Keratinocyte (primary cell): ENCODE results near the gene CREBRF. TPM values are rescaled to one million over a fixed set of nuclear protein-coding genes. Genes with fewer than 3 reads are reported as not detected.
"Not testable (repeated sequence)": the region's sequence is repeated elsewhere in the genome, so short reads cannot be mapped to it uniquely, and the experiment has no call there.

Source experiments
- DNase-seq: peaks from one replicate; pipeline ENCODE4 v3.0.0-alpha.2; 2011; ENCODE audit warnings: low read depth, missing footprints, low spot score
- FAIRE-seq: peaks from 2 replicates; lab custom pipeline; 2011; peaks lifted over from hg19 to GRCh38; lab: Jason Lieb, UNC
- H2AFZ ChIP-seq: 2 replicates; pipeline ENCODE4 v1.6.0; 2012; ENCODE audit warnings: low read length, control low read depth, inconsistent platforms; ENCODE audit not compliant: control insufficient read depth
- H3K27ac ChIP-seq: 2 replicates; pipeline ENCODE4 v1.5.1; 2011; ENCODE audit warnings: low read length; ENCODE audit not compliant: control insufficient read depth, insufficient read depth
- H3K27me3 ChIP-seq: 3 replicates; pipeline ENCODE4 v1.6.0; 2011; ENCODE audit warnings: low read length; ENCODE audit not compliant: control insufficient read depth, insufficient read depth; ENCODE audit errors: extremely low read depth
- H3K36me3 ChIP-seq, 2 experiments: 2 replicates in 1 of 2; 3 replicates in 1 of 2; pipeline ENCODE4 v1.5.1; 2011; ENCODE audit warnings: low read length in 2 of 2, mild to moderate bottlenecking in 1 of 2; ENCODE audit not compliant: control insufficient read depth in 2 of 2, insufficient read depth in 2 of 2; ENCODE audit errors: extremely low read depth in 1 of 2
- H3K4me1 ChIP-seq: 3 replicates; pipeline ENCODE4 v1.5.1; 2011; ENCODE audit warnings: low read length; ENCODE audit not compliant: control insufficient read depth, insufficient read depth; ENCODE audit errors: extremely low read depth
- H3K4me2 ChIP-seq: 3 replicates; pipeline ENCODE4 v1.6.0; 2011; ENCODE audit warnings: low read depth, low read length; ENCODE audit not compliant: control insufficient read depth, insufficient read depth; ENCODE audit errors: extremely low read depth
- H3K4me3 ChIP-seq, 3 experiments: fragments of 200-600 bp in 1 of 3; sonication (generic) in 1 of 3; 2 replicates in 2 of 3; 3 replicates in 1 of 3; pipeline ENCODE4 v1.5.1; 2011 to 2016; ENCODE audit warnings: low read length in 3 of 3, mild to moderate bottlenecking in 3 of 3, control low read depth in 2 of 3, inconsistent platforms in 1 of 3, low read depth in 1 of 3, mixed read lengths in 1 of 3, mixed run types in 1 of 3, moderate library complexity in 1 of 3; ENCODE audit not compliant: control insufficient read depth in 2 of 3, insufficient read depth in 2 of 3; ENCODE audit errors: extremely low read depth in 1 of 3
- H3K79me2 ChIP-seq: 2 replicates; pipeline ENCODE4 v1.6.0; 2012; ENCODE audit warnings: low read length; ENCODE audit not compliant: control insufficient read depth, insufficient read depth
- H3K9ac ChIP-seq: 3 replicates; pipeline ENCODE4 v1.6.0; 2011; ENCODE audit warnings: low read length; ENCODE audit not compliant: control insufficient read depth, insufficient read depth; ENCODE audit errors: extremely low read depth
- H3K9me1 ChIP-seq: 3 replicates; pipeline ENCODE4 v1.6.0; 2011; ENCODE audit warnings: low read length; ENCODE audit not compliant: control insufficient read depth, insufficient read depth; ENCODE audit errors: extremely low read depth
- H3K9me3 ChIP-seq: 2 replicates; pipeline ENCODE4 v1.5.1; 2012; ENCODE audit warnings: low read depth, low read length; ENCODE audit not compliant: control insufficient read depth
- H4K20me1 ChIP-seq: 3 replicates; pipeline ENCODE4 v1.6.0; 2011; ENCODE audit warnings: low read length; ENCODE audit not compliant: control insufficient read depth, insufficient read depth; ENCODE audit errors: extremely low read depth
- CTCF ChIP-seq, 3 experiments: IDR thresholded peaks in 1 of 3; conservative IDR thresholded peaks in 1 of 3; optimal IDR thresholded peaks in 1 of 3; 2 replicates in 2 of 3; 3 replicates in 1 of 3; pipeline versions ENCODE3 to v1.5.1; 2011; ENCODE audit warnings: low read length in 3 of 3, mild to moderate bottlenecking in 3 of 3, moderate library complexity in 2 of 3, control low read depth in 1 of 3, inconsistent platforms in 1 of 3; ENCODE audit not compliant: insufficient read depth in 2 of 3; ENCODE audit errors: extremely low read depth in 1 of 3
- EZH2 ChIP-seq: IDR thresholded peaks from one replicate; pipeline ENCODE4 v1.6.1; 2012; ENCODE audit warnings: inconsistent platforms, mild to moderate bottlenecking, low read length, moderate library complexity
- dilution Hi-C: fragments of 300-500 bp; cut with MboI; formaldehyde crosslinking; loops from one replicate; pipeline ENCODE4 v1.7.0; 2020; ENCODE audit warnings: low sequenced_read_pairs; ENCODE audit not compliant: extremely low pct_ligation_motif_present
- polyA plus RNA-seq, 5 experiments: library from polyadenylated mRNA; depleted of rRNA in 3 of 5; stranded (reverse) in 3 of 5; stranded (forward) in 1 of 5; unstranded in 1 of 5; fragments of >200 nt; gene quantifications; 1 replicate in 1 of 5; 2 replicates in 3 of 5; 3 replicates in 1 of 5; pipeline versions ENCODE4 v1.2.1 to v1.2.3, GENCODE V29; 2011 to 2012; ENCODE audit warnings: missing spikeins in 2 of 5, low read depth in 1 of 5, low replicate concordance in 1 of 5

The CREBRF gene
- polyA plus RNA-seq, 1 donor (not counting 4 experiments of a cell fraction or from before 2014, with no cell fraction given): 4.1 TPM

GRCh38 chr5:173028811-173029327 is 27.3 kb upstream of the CREBRF start:
- no peaks in the 10 kb centered on the region for H3K4me1 ChIP-seq
- H3K4me2 ChIP-seq: no peak overlapping the region
- dilution Hi-C loops: no loop called here
- H3K79me2 ChIP-seq: peaks cover 47% of the 10 kb centered on the region
- no peaks in the 10 kb centered on the region for H3K27me3 ChIP-seq
- H3K27ac ChIP-seq: no peak overlapping the region
- no peaks in the 10 kb centered on the region for H3K9me3 ChIP-seq
- DNase-seq: no peak
- no peaks in the 10 kb centered on the region for H3K9me1 ChIP-seq
- TF ChIP-seq EZH2 (no peak), CTCF (optimal IDR thresholded peaks at IDR 0.05 in 1 of 3, IDR thresholded peaks at IDR 0.05 in 1 of 3, conservative IDR thresholded peaks at IDR 0.05 in 1 of 3; ENCODE audit: extremely low read depth in 1 of 3, insufficient read depth in 2 of 3, low read length in 3 of 3) (no peak)
- no peak for FAIRE-seq
- no peak overlapping the region for H3K4me3 ChIP-seq
- peaks cover 0 to 3% of the 10 kb centered on the region in 2 experiments for H3K36me3 ChIP-seq
- no peaks in the 10 kb centered on the region for H4K20me1 ChIP-seq
- no peak overlapping the region for H3K9ac ChIP-seq
- H2AFZ ChIP-seq: no peak overlapping the region

- dilution Hi-C loops: no loop called here
- H3K79me2 ChIP-seq: peaks cover 43% of the 10 kb centered on the region
- H3K4me3 ChIP-seq: no peak overlapping the region
- TF ChIP-seq CTCF (optimal IDR thresholded peaks at IDR 0.05 in 1 of 3, IDR thresholded peaks at IDR 0.05 in 1 of 3, conservative IDR thresholded peaks at IDR 0.05 in 1 of 3; ENCODE audit: extremely low read depth in 1 of 3, insufficient read depth in 2 of 3, low read length in 3 of 3) (no peak), EZH2 (no peak)
- no peak overlapping the region for H3K4me2 ChIP-seq
- no peaks in the 10 kb centered on the region for H4K20me1 ChIP-seq
- no peaks in the 10 kb centered on the region for H3K9me1 ChIP-seq
- no peak overlapping the region for H2AFZ ChIP-seq
- DNase-seq (no peak), FAIRE-seq (no peak)
- no peak overlapping the region for H3K27ac ChIP-seq
- H3K27me3 ChIP-seq: no peaks in the 10 kb centered on the region
- peaks cover 0 to 5% of the 10 kb centered on the region in 2 experiments for H3K36me3 ChIP-seq
- H3K4me1 ChIP-seq: no peaks in the 10 kb centered on the region
- H3K9ac ChIP-seq: no peak overlapping the region
- H3K9me3 ChIP-seq: no peaks in the 10 kb centered on the region
These were observed 26.6 kb upstream of the CREBRF start for GRCh38 chr5:173029499-173029921.

DNA sequence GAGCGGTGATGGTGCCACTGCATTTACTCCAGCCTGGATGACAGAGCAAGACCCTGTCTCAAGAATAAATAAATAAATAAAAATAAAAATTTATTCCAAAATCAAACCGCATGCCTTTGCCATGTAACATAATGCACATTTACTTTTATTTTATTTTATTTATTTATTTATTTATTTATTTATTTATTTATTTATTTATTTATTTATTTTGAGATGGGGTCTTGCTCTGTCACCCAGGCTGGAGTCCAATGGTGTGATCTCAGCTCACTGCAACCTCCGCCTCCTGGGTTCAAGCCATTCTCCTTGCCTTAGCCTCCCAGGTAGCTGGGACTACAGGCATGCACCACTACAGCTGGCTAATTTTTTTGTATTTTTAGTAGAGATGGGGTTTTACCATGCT is 24.1 kb upstream of the CREBRF start:
- DNase-seq, H3K9me3 ChIP-seq, H4K20me1 ChIP-seq, H2AFZ ChIP-seq, H3K4me1 ChIP-seq, H3K4me2 ChIP-seq, dilution Hi-C loops, H3K9ac ChIP-seq, FAIRE-seq, H3K9me1 ChIP-seq, H3K36me3 ChIP-seq, H3K4me3 ChIP-seq, H3K27ac ChIP-seq, H3K27me3 ChIP-seq: not testable (repeated sequence)
- peaks cover 27% of the 10 kb centered on the region for H3K79me2 ChIP-seq
